ENCODE measurements around the gene RPH3AL. TPM values are rescaled to one million over a fixed set of nuclear protein-coding genes. Genes with fewer than 3 reads are reported as not detected.

Gene RPH3AL
- polyA plus RNA-seq, 1 donor from 2014 or later, result 0.87 TPM

DNA sequence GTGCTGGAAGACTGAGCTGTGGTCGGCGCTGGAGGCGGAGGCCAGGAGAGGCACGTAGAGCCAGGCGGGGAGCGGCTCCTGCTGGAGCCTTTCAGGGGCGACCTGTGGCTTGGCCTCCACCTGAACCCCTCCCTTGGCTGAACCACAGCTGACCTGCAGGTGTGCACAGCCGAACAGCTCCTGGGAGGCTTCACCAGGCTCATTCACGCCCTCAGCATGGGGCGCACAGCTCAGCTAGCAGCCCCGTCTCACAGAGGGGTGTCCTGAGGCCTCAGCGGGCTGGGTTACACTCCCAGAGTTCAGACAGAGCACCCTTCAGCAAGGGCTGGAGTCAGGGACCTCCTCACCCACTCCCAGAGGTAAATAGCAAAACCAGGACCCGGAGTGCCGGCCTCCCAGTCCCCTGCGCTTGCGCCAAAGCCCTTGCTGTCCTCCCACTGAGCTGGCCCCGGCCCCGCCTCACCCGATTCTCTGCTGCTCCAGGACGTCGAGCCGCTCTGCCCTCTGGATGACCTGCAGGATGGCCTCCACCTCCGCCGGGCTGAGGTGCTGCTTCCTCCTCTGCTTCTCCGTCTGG, 31.7 kb downstream of the RPH3AL start:
- H3K4me3 ChIP-seq (ENCODE audit: low read length), result no peak overlapping the region
- no peak overlapping the region for H3K27ac ChIP-seq (ENCODE audit: low read length)
- no peaks in the 10 kb centered on the region for H3K9me2 ChIP-seq (ENCODE audit: insufficient read depth, low read length)
- H2AFZ ChIP-seq (ENCODE audit: low read depth, low read length), result no peak overlapping the region
- no peak for TF ChIP-seq EZH2 (IDR thresholded peaks at IDR 0.05; ENCODE audit: borderline replicate concordance, insufficient read depth, low read length, poor library complexity, severe bottlenecking)
- H3K79me2 ChIP-seq (replicated peaks; ENCODE audit: insufficient read depth, low read length), result no peaks in the 10 kb centered on the region
- H4K20me1 ChIP-seq (ENCODE audit: insufficient read depth), result no peaks in the 10 kb centered on the region
- no peak overlapping the region for H3K9ac ChIP-seq (ENCODE audit: low read length)
- H3K36me3 ChIP-seq (ENCODE audit: insufficient read depth, low read length), result no peaks in the 10 kb centered on the region
- no peaks in the 10 kb centered on the region for H3F3A ChIP-seq (ENCODE audit: insufficient read depth, low read length, poor library complexity, severe bottlenecking)
- H3K27me3 ChIP-seq (ENCODE audit: insufficient read depth, low read depth, low read length), result no peaks in the 10 kb centered on the region
- H3K4me2 ChIP-seq (ENCODE audit: low read length), result no peak overlapping the region
- no peaks in the 10 kb centered on the region for H3K9me3 ChIP-seq (ENCODE audit: low read length)

DNA sequence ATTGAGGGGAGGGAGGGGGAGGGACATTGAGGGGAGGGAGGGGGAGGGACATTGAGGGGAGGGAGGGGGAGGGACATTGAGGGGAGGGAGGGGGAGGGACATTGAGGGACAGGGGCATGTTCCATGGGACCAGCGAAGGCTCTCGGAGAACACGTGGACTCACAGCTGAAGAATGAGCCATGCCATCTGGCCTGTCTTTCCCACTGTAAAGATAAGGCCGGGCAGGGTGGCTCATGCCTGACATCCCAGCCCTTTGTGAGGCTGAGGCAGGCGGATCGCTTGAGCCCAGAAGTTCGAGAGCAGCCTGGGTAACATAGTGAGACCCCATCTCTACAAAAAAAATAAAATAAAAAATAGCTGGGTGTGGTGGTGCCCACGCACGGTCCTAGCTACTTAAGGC, 32.5 kb downstream of the RPH3AL start:
- no peaks in the 10 kb centered on the region for H4K20me1 ChIP-seq (ENCODE audit: insufficient read depth)
- no peaks in the 10 kb centered on the region for H3F3A ChIP-seq (ENCODE audit: insufficient read depth, low read length, poor library complexity, severe bottlenecking)
- no peak overlapping the region for H3K4me2 ChIP-seq (ENCODE audit: low read length)
- no peak overlapping the region for H2AFZ ChIP-seq (ENCODE audit: low read depth, low read length)
- no peak overlapping the region for H3K27ac ChIP-seq (ENCODE audit: low read length)
- TF ChIP-seq EP300 (conservative IDR thresholded peaks at IDR 0.05; ENCODE audit: poor library complexity, severe bottlenecking), result no peak
- TF ChIP-seq EZH2 (IDR thresholded peaks at IDR 0.05; ENCODE audit: borderline replicate concordance, insufficient read depth, low read length, poor library complexity, severe bottlenecking), result no peak
- TF ChIP-seq MXI1 (conservative IDR thresholded peaks at IDR 0.05; ENCODE audit: poor library complexity, severe bottlenecking), result no peak
- TF ChIP-seq, protein P1, sequence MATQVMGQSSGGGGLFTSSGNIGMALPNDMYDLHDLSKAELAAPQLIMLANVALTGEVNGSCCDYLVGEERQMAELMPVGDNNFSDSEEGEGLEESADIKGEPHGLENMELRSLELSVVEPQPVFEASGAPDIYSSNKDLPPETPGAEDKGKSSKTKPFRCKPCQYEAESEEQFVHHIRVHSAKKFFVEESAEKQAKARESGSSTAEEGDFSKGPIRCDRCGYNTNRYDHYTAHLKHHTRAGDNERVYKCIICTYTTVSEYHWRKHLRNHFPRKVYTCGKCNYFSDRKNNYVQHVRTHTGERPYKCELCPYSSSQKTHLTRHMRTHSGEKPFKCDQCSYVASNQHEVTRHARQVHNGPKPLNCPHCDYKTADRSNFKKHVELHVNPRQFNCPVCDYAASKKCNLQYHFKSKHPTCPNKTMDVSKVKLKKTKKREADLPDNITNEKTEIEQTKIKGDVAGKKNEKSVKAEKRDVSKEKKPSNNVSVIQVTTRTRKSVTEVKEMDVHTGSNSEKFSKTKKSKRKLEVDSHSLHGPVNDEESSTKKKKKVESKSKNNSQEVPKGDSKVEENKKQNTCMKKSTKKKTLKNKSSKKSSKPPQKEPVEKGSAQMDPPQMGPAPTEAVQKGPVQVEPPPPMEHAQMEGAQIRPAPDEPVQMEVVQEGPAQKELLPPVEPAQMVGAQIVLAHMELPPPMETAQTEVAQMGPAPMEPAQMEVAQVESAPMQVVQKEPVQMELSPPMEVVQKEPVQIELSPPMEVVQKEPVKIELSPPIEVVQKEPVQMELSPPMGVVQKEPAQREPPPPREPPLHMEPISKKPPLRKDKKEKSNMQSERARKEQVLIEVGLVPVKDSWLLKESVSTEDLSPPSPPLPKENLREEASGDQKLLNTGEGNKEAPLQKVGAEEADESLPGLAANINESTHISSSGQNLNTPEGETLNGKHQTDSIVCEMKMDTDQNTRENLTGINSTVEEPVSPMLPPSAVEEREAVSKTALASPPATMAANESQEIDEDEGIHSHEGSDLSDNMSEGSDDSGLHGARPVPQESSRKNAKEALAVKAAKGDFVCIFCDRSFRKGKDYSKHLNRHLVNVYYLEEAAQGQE (IDR thresholded peaks at IDR 0.05; ENCODE audit: borderline replicate concordance), result no peak
- no peak for TF ChIP-seq TAF1 (IDR thresholded peaks at IDR 0.05; ENCODE audit: low read depth)
- TF ChIP-seq, protein P2, sequence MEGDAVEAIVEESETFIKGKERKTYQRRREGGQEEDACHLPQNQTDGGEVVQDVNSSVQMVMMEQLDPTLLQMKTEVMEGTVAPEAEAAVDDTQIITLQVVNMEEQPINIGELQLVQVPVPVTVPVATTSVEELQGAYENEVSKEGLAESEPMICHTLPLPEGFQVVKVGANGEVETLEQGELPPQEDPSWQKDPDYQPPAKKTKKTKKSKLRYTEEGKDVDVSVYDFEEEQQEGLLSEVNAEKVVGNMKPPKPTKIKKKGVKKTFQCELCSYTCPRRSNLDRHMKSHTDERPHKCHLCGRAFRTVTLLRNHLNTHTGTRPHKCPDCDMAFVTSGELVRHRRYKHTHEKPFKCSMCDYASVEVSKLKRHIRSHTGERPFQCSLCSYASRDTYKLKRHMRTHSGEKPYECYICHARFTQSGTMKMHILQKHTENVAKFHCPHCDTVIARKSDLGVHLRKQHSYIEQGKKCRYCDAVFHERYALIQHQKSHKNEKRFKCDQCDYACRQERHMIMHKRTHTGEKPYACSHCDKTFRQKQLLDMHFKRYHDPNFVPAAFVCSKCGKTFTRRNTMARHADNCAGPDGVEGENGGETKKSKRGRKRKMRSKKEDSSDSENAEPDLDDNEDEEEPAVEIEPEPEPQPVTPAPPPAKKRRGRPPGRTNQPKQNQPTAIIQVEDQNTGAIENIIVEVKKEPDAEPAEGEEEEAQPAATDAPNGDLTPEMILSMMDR (IDR thresholded peaks at IDR 0.05; ENCODE audit: poor library complexity, severe bottlenecking), result no peak
- TF ChIP-seq POLR2AphosphoS5 (IDR thresholded peaks at IDR 0.05), result no peak
- TF ChIP-seq RAD21 (conservative IDR thresholded peaks at IDR 0.05), result no peak
- no peak for TF ChIP-seq SMC3 (conservative IDR thresholded peaks at IDR 0.05; ENCODE audit: poor library complexity)
- H3K27me3 ChIP-seq (ENCODE audit: insufficient read depth, low read depth, low read length), result no peaks in the 10 kb centered on the region
- no peaks in the 10 kb centered on the region for H3K9me3 ChIP-seq (ENCODE audit: low read length)
- no peaks in the 10 kb centered on the region for H3K9me2 ChIP-seq (ENCODE audit: insufficient read depth, low read length)
- no peak overlapping the region for H3K9ac ChIP-seq (ENCODE audit: low read length)
- H3K36me3 ChIP-seq (ENCODE audit: insufficient read depth, low read length), result no peaks in the 10 kb centered on the region
- no peak overlapping the region for H3K4me3 ChIP-seq (ENCODE audit: low read length)
- H3K79me2 ChIP-seq (replicated peaks; ENCODE audit: insufficient read depth, low read length), result no peaks in the 10 kb centered on the region

Measured in neural cell (in vitro differentiated cells).